HepG2 (cell line): ENCODE measurements around the gene NXPH1. TPM values are rescaled to one million over a fixed set of nuclear protein-coding genes. Genes with fewer than 3 reads are reported as not detected.

Source experiments
- CEBPZ ChIP-seq: IDR thresholded peaks from 2 replicates; pipeline ENCODE4 v1.6.1; 2012; ENCODE audit warnings: low read length, improper control_type of control experiment
- DNMT1 ChIP-seq: sonication (generic); formaldehyde crosslinking; IDR thresholded peaks from 2 replicates; pipeline ENCODE4 v1.5.1; 2020; ENCODE audit warnings: mild to moderate bottlenecking, missing genetic modification reagents
- ESRRA ChIP-seq: sonication (generic); formaldehyde crosslinking; IDR thresholded peaks from 2 replicates; pipeline ENCODE4 v1.5.1; 2020; ENCODE audit warnings: mild to moderate bottlenecking, low read depth, missing genetic modification reagents
- FOXC1 ChIP-seq: sonication (generic); formaldehyde crosslinking; IDR thresholded peaks from 2 replicates; pipeline ENCODE4 v1.8.0; 2022; ENCODE audit warnings: mild to moderate bottlenecking, missing genetic modification reagents, borderline replicate concordance
- GABPA ChIP-seq, 2 experiments: IDR thresholded peaks; 2 replicates each; pipeline ENCODE4 v1.6.1; 2011 to 2016; ENCODE audit warnings: low read depth in 2 of 2, low read length in 1 of 2, missing biosample characterization in 1 of 2, missing genetic modification characterization in 1 of 2
- LRRFIP1 ChIP-seq: sonication (generic); formaldehyde crosslinking; conservative IDR thresholded peaks from 2 replicates; pipeline ENCODE4 v1.4.0; 2020; ENCODE audit warnings: missing genetic modification reagents
- MAZ ChIP-seq, 2 experiments: sonication (generic) in 1 of 2; formaldehyde crosslinking in 1 of 2; IDR thresholded peaks; 2 replicates each; pipeline versions ENCODE4 v1.5.0 to v1.6.1; 2012 to 2020; ENCODE audit warnings: low read depth in 2 of 2, mild to moderate bottlenecking in 2 of 2, borderline replicate concordance in 1 of 2, improper control_type of control experiment in 1 of 2, low read length in 1 of 2, missing genetic modification reagents in 1 of 2, moderate library complexity in 1 of 2
- MYC ChIP-seq: sonication (generic); formaldehyde crosslinking; IDR thresholded peaks from 2 replicates; pipeline ENCODE4 v1.9.0; 2021; ENCODE audit warnings: missing genetic modification reagents, borderline replicate concordance
- TBL1XR1 ChIP-seq: fragments of 150-350 bp; IDR thresholded peaks from 2 replicates; pipeline ENCODE4 v1.6.1; 2014; ENCODE audit warnings: borderline replicate concordance, low read length; ENCODE audit not compliant: partially characterized antibody
- ZBTB2 ChIP-seq: sonication (generic); formaldehyde crosslinking; IDR thresholded peaks from 2 replicates; pipeline ENCODE4 v1.8.0; 2022; ENCODE audit warnings: low read depth, missing genetic modification reagents
- ZMAT3 ChIP-seq: sonication (generic); formaldehyde crosslinking; conservative IDR thresholded peaks from 2 replicates; pipeline ENCODE4 v1.7.0; 2021; ENCODE audit warnings: missing genetic modification reagents
- ZNF101 ChIP-seq: sonication (generic); formaldehyde crosslinking; IDR thresholded peaks from 2 replicates; pipeline ENCODE4 v1.4.0; 2020; ENCODE audit warnings: mild to moderate bottlenecking, low read depth, missing genetic modification reagents, borderline replicate concordance
- ZNF124 ChIP-seq: sonication (generic); formaldehyde crosslinking; IDR thresholded peaks from 2 replicates; pipeline ENCODE4 v1.4.0; 2020; ENCODE audit warnings: missing genetic modification reagents
- ZNF234 ChIP-seq: sonication (generic); formaldehyde crosslinking; conservative IDR thresholded peaks from 2 replicates; pipeline ENCODE4 v1.5.1; 2020; ENCODE audit warnings: mild to moderate bottlenecking, missing genetic modification reagents
- ZNF687 ChIP-seq: sonication (generic); formaldehyde crosslinking; IDR thresholded peaks from 2 replicates; pipeline ENCODE4 v1.5.1; 2020; ENCODE audit warnings: mild to moderate bottlenecking, missing genetic modification reagents, moderate library complexity
- polyA plus RNA-seq, 8 experiments: library from polyadenylated mRNA; depleted of rRNA in 3 of 8; stranded (reverse) in 7 of 8; unstranded in 1 of 8; fragments of >200 nt; fragmentation: Illumina TruSeq in 4 of 8; extraction: Trizol in 4 of 8; gene quantifications; 2 replicates each; pipeline versions ENCODE4 v1.2.1 to v1.2.3, GENCODE V29; 2011 to 2016; ENCODE audit warnings: low read depth in 4 of 8, missing spikeins in 1 of 8, mixed read lengths in 1 of 8; ENCODE audit not compliant: insufficient read depth in 1 of 8
- total RNA-seq, 5 experiments: library from RNA; depleted of rRNA; stranded (reverse); fragments of >200 nt; fragmentation: Illumina TruSeq; extraction: Trizol; gene quantifications; 2 replicates each; pipeline ENCODE4 v1.2.3, GENCODE V29; 2016; ENCODE audit warnings: low read depth in 1 of 5

NXPH1 gene
- total and polyA plus RNA-seq, 2 of the 13 experiments (the other 11 are each of a cell fraction or from before 2014, with no cell fraction given), result not detected

GRCh38 chr7:8433477-8434289 lies at the start of gene NXPH1 (continued):
- TF ChIP-seq TBL1XR1 (no peak), ZBTB2 (CRISPR knock-in tag) (no peak), ESRRA (CRISPR knock-in tag) (peak; percentile 52; the same call in 1 of the 2 replicates), ZMAT3 (no peak), FOXC1 (CRISPR knock-in tag) (peak; percentile 43; the same call in 1 of the 2 replicates), ZNF101 (CRISPR knock-in tag) (no peak), ZNF124 (CRISPR knock-in tag) (0 out of 2 replicates have a peak, but pooled peaks have one; percentile 14), GABPA (IDR thresholded peaks at IDR 0.05; ENCODE audit: low read depth, low read length) (no peak), GABPA (CRISPR knock-in tag; IDR thresholded peaks at IDR 0.05; ENCODE audit: low read depth) (no peak), ZNF687 (CRISPR knock-in tag) (peak; percentile 26; the same call in 1 of the 2 replicates), DNMT1 (CRISPR knock-in tag) (no peak), CEBPZ (no peak), ZNF234 (CRISPR knock-in tag) (no peak), MYC (no peak), LRRFIP1 (CRISPR knock-in tag) (no peak), MAZ (IDR thresholded peaks at IDR 0.05; ENCODE audit: borderline replicate concordance, low read depth, low read length) (no peak), MAZ (CRISPR knock-in tag; IDR thresholded peaks at IDR 0.05; ENCODE audit: low read depth) (peak; percentile 51; the same call in 1 of the 2 replicates)
